OCI-LY3 (cell line): ENCODE data around the gene HPS4.

ENCODE experiments used
- H2AFZ ChIP-seq: fragments of 200-600, 300-600 bp; shearing (Covaris generic); 2 replicates; pipeline ENCODE4 v1.6.0; 2014; ENCODE audit warnings: antibody characterized with exemption, low read depth, low read length
- H3K27ac ChIP-seq: fragments of 200-600, 300-600 bp; sonication (generic); 2 replicates; pipeline ENCODE4 v1.5.1; 2014; ENCODE audit warnings: mild to moderate bottlenecking, low read length, moderate library complexity, mixed read lengths
- H3K27me3 ChIP-seq: fragments of 200-600, 300-600 bp; sonication (generic); 2 replicates; pipeline ENCODE4 v1.6.1; 2014; ENCODE audit warnings: low read depth, low read length, mixed read lengths
- H3K36me3 ChIP-seq: fragments of 200-600, 300-600 bp; sonication (generic); replicated peaks from 2 replicates; pipeline ENCODE3; 2014; ENCODE audit warnings: low read depth, low read length, mixed read lengths
- H3K4me1 ChIP-seq: fragments of 300-600, 200-600 bp; sonication (generic); 2 replicates; pipeline ENCODE4 v1.6.1; 2014; ENCODE audit warnings: low read length, mixed read lengths
- H3K4me2 ChIP-seq: fragments of 200-600, 300-600 bp; sonication (generic); 2 replicates; pipeline ENCODE4 v1.6.1; 2014; ENCODE audit warnings: low read length, mixed read lengths
- H3K4me3 ChIP-seq: fragments of 300-600, 200-600 bp; sonication (generic); 2 replicates; pipeline ENCODE4 v1.5.1; 2014; ENCODE audit warnings: antibody characterized with exemption, mild to moderate bottlenecking, low read length, moderate library complexity
- H3K79me2 ChIP-seq: fragments of 300-600, 200-600 bp; shearing (Covaris generic); 2 replicates; pipeline ENCODE4 v1.6.1; 2014; ENCODE audit warnings: mild to moderate bottlenecking, low read length, mixed read lengths
- H3K9ac ChIP-seq: fragments of 300-600, 200-600 bp; shearing (Covaris generic); 2 replicates; pipeline ENCODE4 v1.6.0; 2014; ENCODE audit warnings: mild to moderate bottlenecking, low read length, moderate library complexity
- H3K9me3 ChIP-seq: fragments of 200-600, 300-600 bp; shearing (Covaris generic); 2 replicates; pipeline ENCODE4 v1.6.1; 2014; ENCODE audit warnings: low read length, mixed read lengths; ENCODE audit not compliant: insufficient read depth
- H4K20me1 ChIP-seq: fragments of 200-600, 300-600 bp; sonication (generic); 2 replicates; pipeline ENCODE4 v1.6.1; 2016; ENCODE audit warnings: low read length, mixed read lengths; ENCODE audit not compliant: insufficient read depth
- EZH2phosphoT487 ChIP-seq: fragments of 200-600 bp; shearing (Covaris generic); IDR thresholded peaks from 2 replicates; pipeline ENCODE4 v1.6.1; 2018; ENCODE audit warnings: antibody characterized with exemption, mixed run types, low read depth
- TF ChIP-seq, protein P1 (sequence below): fragments of 200-600, 300-600 bp; sonication (generic); IDR thresholded peaks from 2 replicates; pipeline ENCODE4 v1.5.1; 2014; ENCODE audit warnings: antibody characterized with exemption, low read length, low read depth

Gene HPS4

DNA sequence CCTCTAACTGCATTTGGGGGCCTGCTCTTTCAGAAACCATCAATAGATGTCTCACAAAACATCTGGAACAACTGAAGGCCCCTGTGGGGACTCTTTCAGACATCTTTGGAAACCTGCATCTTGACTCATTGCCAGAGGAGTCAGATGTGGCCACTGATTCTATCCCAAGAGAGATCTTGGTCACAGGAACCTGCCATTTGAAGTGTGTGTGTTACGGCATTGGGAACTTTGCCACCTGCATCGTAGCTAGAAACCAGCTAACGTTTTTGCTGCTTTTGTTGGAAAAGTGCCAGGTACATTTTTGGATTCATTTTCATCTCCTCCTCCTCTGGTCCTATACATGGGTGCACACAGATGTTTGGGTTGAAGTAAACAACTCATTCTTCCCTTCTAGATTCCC lies 4.4 kb upstream of the HPS4 start:
- H3K36me3 ChIP-seq: peaks cover 49% of the 10 kb centered on the region
- no peak overlapping the region for H3K27ac ChIP-seq

DNA sequence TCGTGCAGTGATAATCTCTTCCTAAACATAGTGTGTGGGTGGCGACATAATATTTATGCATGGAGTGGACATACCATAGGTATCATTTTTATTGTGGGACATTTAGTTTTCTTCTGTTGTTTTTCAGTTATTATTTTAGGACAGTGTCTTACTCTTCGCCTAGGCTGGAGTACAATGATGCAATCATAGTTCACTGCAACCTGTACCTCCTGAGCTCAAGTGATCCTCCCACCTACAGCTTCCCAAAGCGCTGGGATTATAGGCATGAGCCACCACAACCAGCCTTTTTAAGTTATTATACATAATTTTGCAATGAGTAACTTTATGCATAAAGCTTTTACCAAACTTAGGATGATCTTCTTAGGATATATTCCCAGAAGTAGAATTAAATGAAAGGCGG lies 2.8 kb upstream of the HPS4 start:
- TF ChIP-seq, protein P1, sequence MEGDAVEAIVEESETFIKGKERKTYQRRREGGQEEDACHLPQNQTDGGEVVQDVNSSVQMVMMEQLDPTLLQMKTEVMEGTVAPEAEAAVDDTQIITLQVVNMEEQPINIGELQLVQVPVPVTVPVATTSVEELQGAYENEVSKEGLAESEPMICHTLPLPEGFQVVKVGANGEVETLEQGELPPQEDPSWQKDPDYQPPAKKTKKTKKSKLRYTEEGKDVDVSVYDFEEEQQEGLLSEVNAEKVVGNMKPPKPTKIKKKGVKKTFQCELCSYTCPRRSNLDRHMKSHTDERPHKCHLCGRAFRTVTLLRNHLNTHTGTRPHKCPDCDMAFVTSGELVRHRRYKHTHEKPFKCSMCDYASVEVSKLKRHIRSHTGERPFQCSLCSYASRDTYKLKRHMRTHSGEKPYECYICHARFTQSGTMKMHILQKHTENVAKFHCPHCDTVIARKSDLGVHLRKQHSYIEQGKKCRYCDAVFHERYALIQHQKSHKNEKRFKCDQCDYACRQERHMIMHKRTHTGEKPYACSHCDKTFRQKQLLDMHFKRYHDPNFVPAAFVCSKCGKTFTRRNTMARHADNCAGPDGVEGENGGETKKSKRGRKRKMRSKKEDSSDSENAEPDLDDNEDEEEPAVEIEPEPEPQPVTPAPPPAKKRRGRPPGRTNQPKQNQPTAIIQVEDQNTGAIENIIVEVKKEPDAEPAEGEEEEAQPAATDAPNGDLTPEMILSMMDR: no peak
- TF ChIP-seq EZH2phosphoT487: no peak
- H3K4me2 ChIP-seq: no peak overlapping the region
- 0 out of 2 replicates have a peak, but pooled peaks cover 4% of the 10 kb centered on the region for H4K20me1 ChIP-seq
- H3K4me3 ChIP-seq: no peak overlapping the region
- H3K36me3 ChIP-seq: peaks cover 35% of the 10 kb centered on the region
- peaks cover 28% of the 10 kb centered on the region for H3K4me1 ChIP-seq
- no peak overlapping the region for H3K27ac ChIP-seq
- H3K9ac ChIP-seq: no peak overlapping the region
- no peak overlapping the region for H2AFZ ChIP-seq
- H3K79me2 ChIP-seq: peaks cover 41% of the 10 kb centered on the region
- no peaks in the 10 kb centered on the region for H3K27me3 ChIP-seq
- H3K9me3 ChIP-seq: no peaks in the 10 kb centered on the region

More for the DNA sequence above, 4.4 kb upstream of the HPS4 start:
- Histone ChIP-seq H3K4me2 (no peak overlapping the region), H3K27me3 (no peaks in the 10 kb centered on the region), H4K20me1 (0 out of 2 replicates have a peak, but pooled peaks cover 4% of the 10 kb centered on the region), H3K4me3 (no peak overlapping the region), H3K9ac (no peak overlapping the region), H3K4me1 (peaks cover 12% of the 10 kb centered on the region), H3K9me3 (no peaks in the 10 kb centered on the region), H3K79me2 (peaks cover 35% of the 10 kb centered on the region), H2AFZ (no peak overlapping the region)
- TF ChIP-seq EZH2phosphoT487: no peak
- TF ChIP-seq, protein P1: no peak

DNA sequence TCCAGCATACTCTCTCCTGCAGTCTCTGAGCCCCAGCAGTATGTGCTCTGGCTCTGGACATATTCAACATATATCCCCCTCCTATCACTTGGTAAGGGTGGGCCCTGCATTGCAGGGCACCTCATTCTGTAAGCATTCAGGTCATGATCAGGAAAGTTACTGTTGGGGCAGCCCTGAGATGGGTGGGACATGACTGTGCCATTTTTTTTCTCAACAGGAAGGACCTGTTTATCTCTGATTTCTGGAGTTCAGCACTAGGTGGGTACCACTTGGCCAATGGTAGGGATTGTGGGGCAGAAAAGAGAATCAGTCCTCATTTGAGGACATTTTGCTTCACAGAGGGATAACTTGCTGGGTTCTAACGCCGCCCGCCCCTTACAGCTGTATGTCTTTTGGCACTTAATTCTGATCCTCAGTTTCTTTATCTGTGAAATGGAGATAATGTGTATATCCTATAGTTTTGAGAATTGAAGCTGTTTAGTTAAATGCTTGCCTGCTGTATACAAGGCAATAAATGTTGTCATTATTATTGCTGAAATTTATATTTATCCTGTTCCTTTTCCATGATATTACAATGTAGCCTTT lies 2.3 kb upstream of the HPS4 start:
- Histone ChIP-seq H3K36me3 (peaks cover 33% of the 10 kb centered on the region), H3K27ac (no peak overlapping the region), H3K4me1 (peaks cover 33% of the 10 kb centered on the region), H3K4me3 (no peak overlapping the region), H2AFZ (no peak overlapping the region), H3K79me2 (peaks cover 45% of the 10 kb centered on the region), H3K27me3 (no peaks in the 10 kb centered on the region), H3K9me3 (no peaks in the 10 kb centered on the region), H3K9ac (no peak overlapping the region), H3K4me2 (no peak overlapping the region), H4K20me1 (0 out of 2 replicates have a peak, but pooled peaks cover 4% of the 10 kb centered on the region)
- no peak for TF ChIP-seq EZH2phosphoT487
- TF ChIP-seq, protein P1: no peak

DNA sequence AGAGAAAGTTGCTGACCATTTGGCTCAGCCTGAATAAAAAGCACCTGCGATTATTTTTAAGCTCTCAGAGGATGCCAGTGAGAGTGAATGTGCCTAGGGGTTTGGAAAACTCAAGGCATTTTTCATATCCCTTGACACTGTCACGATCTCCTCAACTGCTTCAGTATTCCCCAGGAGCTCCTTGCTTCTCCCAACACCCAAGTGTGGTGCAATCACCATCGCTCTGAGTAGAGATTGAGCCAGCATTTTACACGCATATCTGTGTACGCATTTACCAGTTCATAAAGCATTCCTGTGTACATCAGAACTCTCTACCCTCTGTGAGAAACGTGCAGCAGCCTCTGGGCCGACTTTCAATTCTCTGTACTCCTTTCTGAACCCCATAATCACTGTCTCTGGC lies 1.4 kb upstream of the HPS4 start:
- Histone ChIP-seq H3K9ac (no peak overlapping the region), H2AFZ (no peak overlapping the region), H3K4me2 (peak overlapping the region; percentile 96), H4K20me1 (0 out of 2 replicates have a peak, but pooled peaks cover 4% of the 10 kb centered on the region), H3K4me1 (peaks cover 42% of the 10 kb centered on the region), H3K36me3 (peaks cover 31% of the 10 kb centered on the region), H3K9me3 (no peaks in the 10 kb centered on the region), H3K27ac (no peak overlapping the region), H3K4me3 (peak overlapping the region; percentile 87), H3K79me2 (peaks cover 53% of the 10 kb centered on the region), H3K27me3 (no peaks in the 10 kb centered on the region)
- no peak for TF ChIP-seq EZH2phosphoT487
- TF ChIP-seq, protein P1: no peak
